GM20000 (cell line): ENCODE data around the gene EAF1.

ENCODE experiments used
- DNase-seq: peaks from one replicate; pipeline ENCODE4 v3.0.0; 2012; ENCODE audit warnings: low spot score
- CTCF ChIP-seq: IDR thresholded peaks from 2 replicates; pipeline ENCODE4 v1.5.1; 2012; ENCODE audit warnings: mild to moderate bottlenecking, control low read depth; ENCODE audit errors: extremely low read depth, missing control alignments

Gene EAF1

GRCh38 chr3:15465876-15466585, 38.6 kb downstream of the EAF1 start:
- no peak for DNase-seq
- TF ChIP-seq CTCF: no peak

GRCh38 chr3:15467227-15468181, 40.1 kb downstream of the EAF1 start:
- no peak for TF ChIP-seq CTCF
- peak; percentile 15 for DNase-seq

GRCh38 chr3:15470261-15470660, 42.9 kb downstream of the EAF1 start:
- TF ChIP-seq CTCF: no peak
- DNase-seq: no peak

GRCh38 chr3:15470849-15471248, 43.5 kb downstream of the EAF1 start:
- no peak for DNase-seq
- TF ChIP-seq CTCF: no peak

- DNase-seq: no peak
- no peak for TF ChIP-seq CTCF
These were observed 44.5 kb downstream of the EAF1 start for GRCh38 chr3:15471861-15472260.

- TF ChIP-seq CTCF: no peak
- no peak for DNase-seq
These were observed 47.8 kb downstream of the EAF1 start for GRCh38 chr3:15475161-15475560.

- no peak for DNase-seq
- TF ChIP-seq CTCF: no peak
These were observed 49.0 kb downstream of the EAF1 start for GRCh38 chr3:15476378-15476777.
